IMR-90 (cell line): ENCODE data around the gene MRPL49. TPM values are rescaled to one million over a fixed set of nuclear protein-coding genes. Genes with fewer than 3 reads are reported as not detected.
"Not testable (repeated sequence)": the region's sequence is repeated elsewhere in the genome, so short reads cannot be mapped to it uniquely, and the experiment has no call there.

Experiments
- ATAC-seq: fragments of 200-7000 bp; cut with Tn5 transposase; 2 replicates; pipeline ENCODE4 v1.9.1; 2020; ENCODE audit warnings: low read depth, mild to moderate bottlenecking, moderate library complexity
- BruUV-seq: library from RNA; stranded (reverse); fragments of 400-500 nt; replicated peaks from 2 replicates; lab custom pipeline; 2021; lab: Mats Ljungman, UMichigan
- CTCF ChIA-PET: fragments of 300-600 bp; formaldehyde crosslinking; extraction: SDS; loops from one replicate; lab custom pipeline; 2021; ENCODE audit warnings: antibody characterized with exemption; lab: Yijun Ruan, JAX
- POLR2A ChIA-PET: fragments of 300-600 bp; sonication (Branson Sonifier 250); formaldehyde crosslinking; loops from one replicate; lab custom pipeline; 2022; ENCODE audit warnings: antibody characterized with exemption; ENCODE audit not compliant: unreplicated experiment; lab: Charles Lee
- DNase-seq: peaks from one replicate; pipeline ENCODE4 v3.0.0; 2013
- H2AFZ ChIP-seq: replicated peaks from 2 replicates; pipeline ENCODE3; 2013; ENCODE audit warnings: low read length, mild to moderate bottlenecking; ENCODE audit not compliant: poor library complexity
- H2AK5ac ChIP-seq: 2 replicates; pipeline ENCODE4 v1.6.1; 2013; ENCODE audit warnings: low read depth, low read length, inconsistent platforms
- H2AK9ac ChIP-seq: replicated peaks from 2 replicates; pipeline ENCODE3; 2013; ENCODE audit warnings: mild to moderate bottlenecking, low read depth, low read length, moderate library complexity; ENCODE audit not compliant: poor library complexity
- H2BK120ac ChIP-seq: 2 replicates; pipeline ENCODE4 v1.6.1; 2013; ENCODE audit warnings: low read depth, low read length, inconsistent platforms
- H2BK15ac ChIP-seq: 3 replicates; pipeline ENCODE4 v1.6.1; 2013; ENCODE audit warnings: low read depth, low read length, inconsistent platforms
- H2BK20ac ChIP-seq: 2 replicates; pipeline ENCODE4 v1.6.1; 2013; ENCODE audit warnings: low read depth, mild to moderate bottlenecking, inconsistent platforms, low read length, moderate library complexity
- H2BK5ac ChIP-seq: 2 replicates; pipeline ENCODE4 v1.6.1; 2013; ENCODE audit warnings: mild to moderate bottlenecking, low read depth, low read length, inconsistent platforms; ENCODE audit not compliant: poor library complexity, severe bottlenecking
- H3K14ac ChIP-seq: replicated peaks from 2 replicates; pipeline ENCODE4 v1.6.1; 2013; ENCODE audit warnings: low read depth, low read length, inconsistent platforms
- H3K18ac ChIP-seq: 2 replicates; pipeline ENCODE4 v1.6.1; 2013; ENCODE audit warnings: low read depth, low read length, control low read depth
- H3K23ac ChIP-seq: 2 replicates; pipeline ENCODE4 v1.6.1; 2013; ENCODE audit warnings: low read depth, low read length, inconsistent platforms
- H3K27ac ChIP-seq: 2 replicates; pipeline ENCODE4 v1.5.1; 2013; ENCODE audit warnings: mild to moderate bottlenecking, control low read depth, low read length; ENCODE audit not compliant: insufficient read depth
- H3K27me3 ChIP-seq: 2 replicates; pipeline ENCODE4 v1.6.1; 2013; ENCODE audit warnings: low read length; ENCODE audit not compliant: control insufficient read depth, insufficient read depth
- H3K36me3 ChIP-seq: 2 replicates; pipeline ENCODE4 v1.6.1; 2013; ENCODE audit warnings: low read length, mixed read lengths; ENCODE audit not compliant: control insufficient read depth, insufficient read depth
- H3K4ac ChIP-seq: 2 replicates; pipeline ENCODE4 v1.6.1; 2013; ENCODE audit warnings: low read depth, low read length, inconsistent platforms
- H3K4me1 ChIP-seq: 2 replicates; pipeline ENCODE4 v1.6.1; 2013; ENCODE audit warnings: low read length, mixed read lengths; ENCODE audit not compliant: control insufficient read depth, insufficient read depth
- H3K4me2 ChIP-seq: 2 replicates; pipeline ENCODE4 v1.6.1; 2013; ENCODE audit warnings: low read depth, mild to moderate bottlenecking, control low read depth, low read length, moderate library complexity
- H3K4me3 ChIP-seq: 2 replicates; pipeline ENCODE4 v1.5.1; 2013; ENCODE audit warnings: low read depth, mild to moderate bottlenecking, control low read depth, low read length, moderate library complexity; ENCODE audit not compliant: insufficient read depth
- H3K56ac ChIP-seq: 2 replicates; pipeline ENCODE4 v1.6.1; 2013; ENCODE audit warnings: low read length, inconsistent platforms; ENCODE audit not compliant: insufficient read depth; ENCODE audit errors: extremely low read depth
- H3K79me1 ChIP-seq, 2 experiments: 2 replicates each; pipeline ENCODE4 v1.6.1; 2013; ENCODE audit warnings: low read length in 2 of 2, inconsistent platforms in 1 of 2, low read depth in 1 of 2
- H3K9ac ChIP-seq: 2 replicates; pipeline ENCODE4 v1.6.1; 2013; ENCODE audit warnings: low read depth, low read length, control low read depth
- H3K9me1 ChIP-seq: 2 replicates; pipeline ENCODE4 v1.6.1; 2013; ENCODE audit warnings: low read length, inconsistent platforms; ENCODE audit not compliant: insufficient read depth
- H3K9me3 ChIP-seq: 2 replicates; pipeline ENCODE4 v1.6.1; 2013; ENCODE audit warnings: low read length; ENCODE audit not compliant: control insufficient read depth, insufficient read depth
- H4K20me1 ChIP-seq: 2 replicates; pipeline ENCODE4 v1.6.1; 2013; ENCODE audit warnings: low read length, inconsistent platforms; ENCODE audit not compliant: insufficient read depth
- H4K5ac ChIP-seq: 2 replicates; pipeline ENCODE4 v1.6.1; 2013; ENCODE audit warnings: mild to moderate bottlenecking, low read depth, low read length, control low read depth
- H4K8ac ChIP-seq, 2 experiments: 2 replicates each; pipeline ENCODE4 v1.6.1; 2013; ENCODE audit warnings: low read depth in 2 of 2, low read length in 2 of 2, control low read depth in 1 of 2, inconsistent platforms in 1 of 2
- H4K91ac ChIP-seq: 2 replicates; pipeline ENCODE4 v1.6.1; 2013; ENCODE audit warnings: low read depth, low read length, inconsistent platforms; ENCODE audit not compliant: insufficient read depth
- CEBPB ChIP-seq: IDR thresholded peaks from 2 replicates; pipeline ENCODE4 v1.6.1; 2012; ENCODE audit warnings: low read depth, low read length, improper control_type of control experiment
- MAZ ChIP-seq: IDR thresholded peaks from 2 replicates; pipeline ENCODE4 v1.6.1; 2012; ENCODE audit warnings: low read depth, mild to moderate bottlenecking, low read length, improper control_type of control experiment, moderate library complexity, borderline replicate concordance
- NFE2L2 ChIP-seq: fragments of 150-350 bp; IDR thresholded peaks from 2 replicates; pipeline ENCODE4 v1.6.1; 2016; ENCODE audit warnings: low read depth, mild to moderate bottlenecking, low read length
- RCOR1 ChIP-seq: IDR thresholded peaks from 2 replicates; pipeline ENCODE4 v1.6.1; 2012; ENCODE audit warnings: mild to moderate bottlenecking, low read length, improper control_type of control experiment; ENCODE audit not compliant: insufficient replicate concordance
- RFX5 ChIP-seq: IDR thresholded peaks from 2 replicates; pipeline ENCODE4 v1.8.0; 2012; ENCODE audit warnings: low read depth, mild to moderate bottlenecking, low read length, moderate library complexity
- WGBS, 2 experiments: methylation state at CpG; one replicate each; pipeline versions ENCODE4 v1.1.5 to v1.1.7; 2013; ENCODE audit warnings: missing lambda C conversion rate in 2 of 2; ENCODE audit not compliant: insufficient read length in 1 of 2; ENCODE audit errors: extremely low coverage in 2 of 2; 5-methylcytosine and 5-hydroxymethylcytosine counted together
- dilution Hi-C: fragments of 300-500 bp; cut with HindIII; formaldehyde crosslinking; loops from one replicate; pipeline ENCODE4 v1.14.3; 2018; ENCODE audit warnings: low sequenced_read_pairs; ENCODE audit not compliant: unreplicated experiment
- in situ Hi-C: fragments of 300-500 bp; cut with MboI; formaldehyde crosslinking; loops from 3 replicates; pipeline ENCODE4 v1.14.3; 2019; ENCODE audit warnings: low sequenced_read_pairs, inconsistent platforms, mixed read lengths
- intact Hi-C: fragments of 100-400 bp; cut with micrococcal nuclease; formaldehyde crosslinking; loops from 2 replicates; pipeline ENCODE4 v1.10.0; 2022
- polyA plus RNA-seq, 3 experiments: library from polyadenylated mRNA; depleted of rRNA; stranded (reverse); fragments of >200 nt; gene quantifications; 2 replicates each; pipeline ENCODE4 v1.2.3, GENCODE V29; 2012; ENCODE audit warnings: low replicate concordance in 1 of 3
- total RNA-seq: library from RNA; depleted of rRNA; stranded (reverse); fragments of >200 nt; gene quantifications from 2 replicates; pipeline ENCODE4 v1.2.3, GENCODE V29; 2012
- TF ChIP-seq, protein P1 (sequence below): fragments of 150-350 bp; IDR thresholded peaks from 2 replicates; pipeline ENCODE4 v1.6.1; 2016; ENCODE audit warnings: low read depth, mild to moderate bottlenecking, low read length, moderate library complexity, borderline replicate concordance

The MRPL49 gene
- total and polyA plus RNA-seq, 2 of the 4 experiments (the other 2 are of a cell fraction) = 55.2 to 56.8 TPM

DNA sequence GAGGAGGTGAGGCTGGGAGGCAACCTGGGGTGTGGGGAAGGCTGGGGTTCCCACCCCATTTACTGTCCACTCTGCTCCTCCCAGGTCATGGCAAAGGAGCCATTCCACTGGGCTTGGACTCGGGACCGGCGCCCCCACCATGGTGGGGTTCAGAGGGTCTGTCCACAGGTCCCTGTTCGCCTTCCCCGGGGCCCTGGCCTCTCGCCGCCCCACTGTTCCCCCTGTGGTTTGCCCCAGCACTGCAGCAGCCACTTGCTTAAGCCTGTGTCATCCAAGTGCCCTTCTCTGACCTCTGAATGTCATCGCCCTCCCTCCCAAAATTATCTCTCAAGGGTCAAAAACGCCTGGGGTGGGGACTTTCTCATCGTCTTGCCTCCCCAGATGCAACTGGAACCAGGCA, 50.5 kb downstream of the MRPL49 start:
- H2AK9ac ChIP-seq = no peak overlapping the region
- TF ChIP-seq MAZ (no peak), RCOR1 (no peak), RFX5 (no peak), CEBPB (no peak), NFE2L2 (no peak)
- TF ChIP-seq, protein P1, sequence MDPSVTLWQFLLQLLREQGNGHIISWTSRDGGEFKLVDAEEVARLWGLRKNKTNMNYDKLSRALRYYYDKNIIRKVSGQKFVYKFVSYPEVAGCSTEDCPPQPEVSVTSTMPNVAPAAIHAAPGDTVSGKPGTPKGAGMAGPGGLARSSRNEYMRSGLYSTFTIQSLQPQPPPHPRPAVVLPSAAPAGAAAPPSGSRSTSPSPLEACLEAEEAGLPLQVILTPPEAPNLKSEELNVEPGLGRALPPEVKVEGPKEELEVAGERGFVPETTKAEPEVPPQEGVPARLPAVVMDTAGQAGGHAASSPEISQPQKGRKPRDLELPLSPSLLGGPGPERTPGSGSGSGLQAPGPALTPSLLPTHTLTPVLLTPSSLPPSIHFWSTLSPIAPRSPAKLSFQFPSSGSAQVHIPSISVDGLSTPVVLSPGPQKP = no peak
- DNase-seq (no peak), ATAC-seq (no peak)
- dilution Hi-C loops = no loop called here
- H2BK5ac ChIP-seq = no peak overlapping the region
- no peak overlapping the region for H3K27ac ChIP-seq
- H2BK20ac ChIP-seq = no peak overlapping the region
- intact Hi-C loops = no loop called here
- no peaks in the 10 kb centered on the region for H3K36me3 ChIP-seq
- H3K23ac ChIP-seq = no peak overlapping the region
- no peak overlapping the region for H4K91ac ChIP-seq
- in situ Hi-C loops = no loop called here
- no peak overlapping the region for H4K5ac ChIP-seq
- H2AFZ ChIP-seq = no peak overlapping the region
- no peak overlapping the region for H2BK120ac ChIP-seq
- H2BK15ac ChIP-seq = no peak overlapping the region
- WGBS, 2 experiments = no CpG with 5 or more reads among the region's 10 CpGs
- H4K20me1 ChIP-seq = no peaks in the 10 kb centered on the region
- H3K56ac ChIP-seq = no peak overlapping the region
- ChIA-PET POLR2A (no interaction called here), CTCF (no interaction called here)
- H3K9me1 ChIP-seq = peaks cover 6% of the 10 kb centered on the region; the same call in 1 of the 2 replicates
- no peak overlapping the region for H4K8ac ChIP-seq
- no peaks in the 10 kb centered on the region for H3K9me3 ChIP-seq
- no peak overlapping the region for H3K18ac ChIP-seq
- H3K27me3 ChIP-seq = no peaks in the 10 kb centered on the region
- peaks cover 0 to 5% of the 10 kb centered on the region in 2 experiments; a peak in 1 of 4 replicates for H3K79me1 ChIP-seq
- H3K14ac ChIP-seq = no peak overlapping the region
- no peak overlapping the region for H3K4ac ChIP-seq
- H2AK5ac ChIP-seq = no peak overlapping the region
- peaks cover 6% of the 10 kb centered on the region for H3K4me1 ChIP-seq
- no TSS peak for BruUV-seq
- no peak overlapping the region for H3K9ac ChIP-seq
- no peak overlapping the region for H3K4me3 ChIP-seq
- H3K4me2 ChIP-seq = no peak overlapping the region

DNA sequence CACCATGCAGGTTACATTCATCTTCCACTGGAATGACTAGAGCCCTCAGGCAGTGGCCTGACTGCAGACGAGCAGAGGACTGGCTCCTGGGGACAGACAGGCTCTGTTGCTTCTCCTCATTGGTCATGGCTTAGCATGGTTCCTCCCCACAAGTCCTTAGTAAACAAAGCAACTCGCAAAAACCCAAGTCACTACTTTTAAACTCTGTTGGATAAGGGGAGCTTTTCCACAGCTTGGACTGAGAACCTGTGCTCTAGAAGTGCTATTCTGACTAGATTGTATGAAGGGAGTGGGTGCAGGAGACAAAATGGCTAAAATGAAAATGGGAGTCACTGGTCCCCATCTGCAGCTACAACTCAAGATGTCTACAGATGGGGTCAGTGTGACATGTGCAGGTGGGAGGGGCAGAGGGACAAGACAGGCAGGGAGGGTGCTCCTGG, 52.5 kb downstream of the MRPL49 start:
- H3K56ac ChIP-seq, in situ Hi-C loops, POLR2A ChIA-PET, H3K4me1 ChIP-seq, H3K9me1 ChIP-seq, intact Hi-C loops, H2AFZ ChIP-seq, H3K4me3 ChIP-seq, BruUV-seq, H3K9me3 ChIP-seq, H4K91ac ChIP-seq, H3K4me2 ChIP-seq, H2BK15ac ChIP-seq, H3K18ac ChIP-seq, H3K36me3 ChIP-seq, H4K8ac ChIP-seq, H2BK120ac ChIP-seq, H4K20me1 ChIP-seq, CTCF ChIA-PET, H2BK20ac ChIP-seq, H3K27me3 ChIP-seq, H4K5ac ChIP-seq, dilution Hi-C loops, H3K4ac ChIP-seq, ATAC-seq, H3K9ac ChIP-seq, H2AK5ac ChIP-seq, H2AK9ac ChIP-seq, H3K27ac ChIP-seq, H2BK5ac ChIP-seq, H3K14ac ChIP-seq, H3K23ac ChIP-seq: not testable (repeated sequence)
- peaks cover 8 to 10% of the 10 kb centered on the region in 2 experiments; a peak in 2 of 4 replicates for H3K79me1 ChIP-seq
- DNase-seq = peak; percentile 17
- no CpG with 5 or more reads among the region's 2 CpGs for WGBS, 2 experiments
